ENCODE measurements around the gene ZNF341.

- no peak for TF ChIP-seq CTCF (IDR thresholded peaks at IDR 0.05; ENCODE audit: low read length)
- TF ChIP-seq EZH2phosphoT487 (IDR thresholded peaks at IDR 0.05; ENCODE audit: low read length), result no peak
- TF ChIP-seq EZH2 (optimal IDR thresholded peaks at IDR 0.05; ENCODE audit: low read depth, low read length), result no peak
Measured at GRCh38 chr20:33686984-33687366, 44.8 kb upstream of the ZNF341 start.

Measured in MM.1S (cell line).